ENCODE data around the gene KNSTRN.
A peak's percentile ranks its signal among the peaks of the same experiment; 100 is the strongest.

The KNSTRN gene

DNA sequence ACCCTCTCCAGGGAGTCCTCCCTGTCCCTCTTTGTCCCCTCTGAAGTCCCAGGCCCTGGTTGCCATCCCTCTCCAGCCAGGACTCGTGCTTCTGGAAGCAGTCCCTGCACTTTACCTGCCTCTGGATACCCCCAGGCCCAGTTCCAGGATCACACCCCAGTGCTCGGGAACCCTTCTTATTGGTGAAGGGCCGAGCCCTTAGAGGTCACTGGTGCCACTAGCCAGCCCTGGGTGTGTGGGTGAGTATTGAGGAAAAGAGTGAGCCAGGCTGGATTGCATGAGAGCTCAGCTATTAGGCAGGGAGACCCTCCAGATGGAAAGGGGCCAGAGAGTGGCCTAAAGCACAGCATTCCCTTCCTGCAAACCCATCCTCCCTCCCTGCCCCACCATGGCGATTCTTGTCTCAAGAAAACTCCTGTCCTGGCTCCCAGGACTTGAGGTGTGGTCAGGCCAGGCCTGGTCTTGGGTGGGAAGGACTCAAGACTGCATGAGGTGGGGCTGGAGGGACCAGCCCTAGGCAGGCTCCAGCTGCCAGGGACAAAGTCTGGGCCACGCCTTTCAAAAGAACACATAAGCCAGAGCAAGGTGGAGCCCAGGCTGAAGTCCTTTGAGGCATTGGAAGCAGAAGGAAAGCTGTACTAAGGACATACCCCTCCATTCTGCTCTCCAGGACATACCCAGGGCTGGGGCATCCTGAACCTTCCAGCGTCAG, 36.5 kb upstream of the KNSTRN start:
- no peak for DNase-seq (ENCODE audit: low read depth in 2 of 2)

DNA sequence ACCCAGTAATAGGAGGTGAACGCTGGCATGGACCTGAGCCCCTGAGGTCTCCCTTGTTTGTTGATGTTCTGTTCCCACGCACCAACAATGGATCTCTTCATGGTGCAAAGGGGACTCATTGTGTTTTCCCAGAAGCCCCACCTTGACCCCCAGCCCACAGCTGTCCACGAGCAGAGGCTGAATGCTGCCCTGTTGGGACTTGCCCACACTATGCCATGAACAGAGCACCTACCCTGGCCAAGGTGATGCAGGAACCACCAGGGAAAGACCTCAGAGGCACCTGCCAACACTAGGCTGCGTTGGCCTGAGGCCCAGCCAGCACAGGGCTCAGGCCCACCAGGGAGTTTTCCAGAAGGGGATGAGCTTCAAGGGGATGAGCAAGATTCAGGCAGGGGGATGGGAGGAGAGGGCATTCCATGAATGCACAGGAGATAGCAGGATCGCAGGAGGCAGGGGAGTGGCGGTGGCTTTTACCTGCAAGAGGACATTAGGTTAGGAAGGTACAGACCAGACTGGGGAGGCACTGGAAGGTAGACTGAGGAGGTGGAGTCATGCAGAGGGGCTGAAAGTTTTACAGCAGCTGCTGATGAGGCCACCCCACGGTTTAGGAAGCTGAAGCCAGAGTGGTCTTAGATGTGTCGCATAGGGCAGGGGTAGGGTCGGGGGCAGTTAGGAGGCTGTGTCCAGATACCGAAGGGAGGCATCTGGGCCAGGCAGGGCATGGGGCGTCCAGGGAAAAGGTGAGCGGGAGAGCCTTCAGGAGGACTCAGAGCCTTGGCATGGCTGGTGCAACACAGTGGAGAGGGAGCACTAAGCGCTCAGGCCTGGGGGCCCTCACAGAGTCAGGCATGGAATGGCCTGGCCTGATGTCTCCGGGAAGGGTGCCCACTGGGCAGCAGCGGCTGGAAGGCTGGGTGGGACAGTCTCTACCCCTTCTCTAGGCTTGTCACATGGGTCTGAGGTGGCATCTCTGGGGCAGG, 35.7 kb upstream of the KNSTRN start:
- DNase-seq (ENCODE audit: low read depth in 2 of 2), result no peak

DNA sequence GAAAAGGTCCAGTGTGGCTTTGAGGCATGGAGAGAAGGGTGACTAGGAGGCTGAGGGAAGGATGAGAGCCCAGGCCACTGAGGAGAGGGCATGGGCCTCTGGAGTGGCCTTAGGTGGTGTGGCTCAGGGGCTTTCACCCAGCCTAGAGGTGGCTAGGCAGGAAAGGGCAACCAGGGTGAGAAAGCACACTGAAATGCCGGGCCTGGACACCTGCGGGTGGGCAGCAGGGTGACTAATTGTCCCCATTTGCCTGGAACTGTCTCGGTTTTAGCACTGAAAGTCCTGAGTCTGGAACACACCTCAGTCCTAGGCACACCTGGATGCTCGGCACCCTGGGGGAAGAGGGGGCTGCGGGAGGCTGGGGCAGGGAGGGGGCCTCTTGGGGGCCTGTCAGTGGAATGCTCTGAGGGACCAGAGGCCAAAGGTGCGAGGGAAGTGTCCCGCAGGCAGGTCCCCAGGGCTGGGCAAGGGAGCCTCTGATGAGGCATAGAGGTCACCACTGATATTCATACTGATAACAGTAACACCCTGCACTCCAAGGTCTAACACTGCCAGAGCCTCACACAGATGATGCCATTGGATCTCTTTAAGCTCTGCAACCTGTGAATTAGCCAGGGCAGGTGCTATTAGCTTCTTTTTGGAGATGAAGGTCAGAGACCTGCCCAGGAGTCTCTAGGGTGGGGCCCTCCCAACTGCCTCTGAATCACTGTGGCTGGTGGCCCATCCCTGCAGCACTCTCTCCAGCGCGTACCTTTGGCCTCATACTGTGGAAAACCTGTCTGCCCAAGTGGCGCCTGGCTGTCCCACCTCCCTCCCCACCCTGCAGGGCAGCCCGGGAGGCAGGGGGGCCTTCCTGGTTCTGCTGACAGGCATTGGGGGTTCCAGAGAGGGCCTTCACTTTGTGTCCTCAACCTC, 34.7 kb upstream of the KNSTRN start:
- DNase-seq (ENCODE audit: low read depth in 2 of 2), result no peak

DNA sequence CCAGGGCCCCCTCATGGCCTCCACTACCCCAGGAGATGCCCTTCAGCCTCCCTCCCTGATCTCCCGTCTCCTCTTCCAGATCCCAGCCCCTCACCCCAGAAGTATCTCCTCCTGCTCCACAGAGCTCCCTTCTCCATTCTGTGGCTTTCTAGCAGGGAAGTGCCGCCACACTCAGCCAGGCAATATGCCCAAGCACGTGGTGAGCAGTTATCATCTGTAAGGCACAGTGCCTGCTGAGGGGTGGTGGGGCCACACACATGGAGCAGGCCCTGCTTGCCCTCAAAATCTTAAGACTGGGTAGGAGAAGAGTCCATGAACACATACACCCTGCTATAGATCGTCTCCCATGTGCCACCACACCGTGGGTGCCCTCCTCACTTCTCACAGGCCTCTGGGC, 34.0 kb upstream of the KNSTRN start:
- DNase-seq (ENCODE audit: low read depth in 2 of 2), result no peak

DNA sequence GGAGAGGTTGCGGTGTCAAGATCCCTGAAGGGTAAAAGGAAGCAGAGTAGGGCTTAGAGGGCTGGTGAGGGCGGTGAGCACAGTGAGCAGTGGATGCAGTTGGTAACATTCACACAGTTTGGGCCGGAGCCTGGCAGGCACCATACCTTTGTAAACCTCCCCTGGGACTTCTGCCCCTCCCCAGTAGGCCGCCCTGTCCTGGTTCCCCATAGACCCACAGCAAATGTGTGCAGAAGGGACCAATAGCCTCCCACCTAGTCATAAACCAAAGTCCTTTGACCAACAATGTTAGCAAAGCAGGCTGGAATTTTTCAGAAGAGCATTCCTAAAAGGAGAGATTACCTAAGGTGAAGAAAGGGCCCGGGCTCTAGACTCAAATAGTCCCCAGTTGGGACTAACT, 33.4 kb upstream of the KNSTRN start:
- DNase-seq (ENCODE audit: low read depth in 2 of 2), result no peak

DNA sequence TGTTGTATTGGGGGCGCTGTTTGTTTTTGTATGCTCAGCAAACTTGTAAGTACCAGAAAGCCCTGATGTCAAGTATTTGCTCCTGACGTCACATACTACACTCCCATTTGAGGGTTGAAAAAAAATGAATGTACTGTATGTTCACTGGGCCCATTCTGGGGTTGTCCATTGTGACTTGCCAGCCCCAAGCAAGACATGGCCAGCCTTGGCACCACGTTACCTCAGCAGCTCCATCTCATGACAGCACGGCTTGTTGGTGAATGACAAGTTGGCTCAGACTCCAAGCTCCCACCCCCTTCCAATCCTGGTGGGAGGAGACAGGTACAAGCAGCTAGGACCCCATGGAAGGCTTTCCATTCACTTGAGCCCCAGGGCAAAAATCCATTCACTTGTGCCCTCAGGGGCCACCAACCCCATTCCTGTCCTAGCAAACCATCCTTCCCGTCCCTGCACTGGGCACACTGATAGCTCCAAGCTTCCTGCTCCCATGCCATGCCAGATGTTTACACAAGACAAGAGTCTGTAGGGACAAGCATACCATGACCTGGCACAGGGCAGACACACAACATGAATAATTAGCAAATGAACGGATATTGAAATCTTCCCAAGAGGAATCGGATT, 30.1 kb upstream of the KNSTRN start:
- no peak for DNase-seq (ENCODE audit: low read depth in 2 of 2)

DNA sequence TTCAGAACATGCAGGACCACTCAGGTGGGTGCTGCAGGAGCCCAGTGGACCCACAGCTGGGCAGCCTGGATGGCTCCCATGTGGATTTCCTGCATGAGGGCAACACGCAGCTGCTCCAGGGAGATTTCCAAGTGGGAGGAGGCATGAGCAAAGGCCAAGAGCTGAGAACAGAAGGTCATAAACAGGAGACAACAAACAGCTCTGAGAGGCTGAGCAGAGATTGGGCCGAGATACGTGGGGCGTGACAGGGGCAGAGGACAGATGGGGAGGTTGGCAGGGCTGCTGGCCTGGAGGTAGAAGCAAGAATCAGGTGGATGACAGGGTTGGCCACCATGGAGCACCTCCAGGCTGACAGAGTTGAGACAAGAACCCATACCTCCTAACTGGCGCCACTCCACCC, 28.8 kb upstream of the KNSTRN start:
- no peak for DNase-seq (ENCODE audit: low read depth in 2 of 2)

DNA sequence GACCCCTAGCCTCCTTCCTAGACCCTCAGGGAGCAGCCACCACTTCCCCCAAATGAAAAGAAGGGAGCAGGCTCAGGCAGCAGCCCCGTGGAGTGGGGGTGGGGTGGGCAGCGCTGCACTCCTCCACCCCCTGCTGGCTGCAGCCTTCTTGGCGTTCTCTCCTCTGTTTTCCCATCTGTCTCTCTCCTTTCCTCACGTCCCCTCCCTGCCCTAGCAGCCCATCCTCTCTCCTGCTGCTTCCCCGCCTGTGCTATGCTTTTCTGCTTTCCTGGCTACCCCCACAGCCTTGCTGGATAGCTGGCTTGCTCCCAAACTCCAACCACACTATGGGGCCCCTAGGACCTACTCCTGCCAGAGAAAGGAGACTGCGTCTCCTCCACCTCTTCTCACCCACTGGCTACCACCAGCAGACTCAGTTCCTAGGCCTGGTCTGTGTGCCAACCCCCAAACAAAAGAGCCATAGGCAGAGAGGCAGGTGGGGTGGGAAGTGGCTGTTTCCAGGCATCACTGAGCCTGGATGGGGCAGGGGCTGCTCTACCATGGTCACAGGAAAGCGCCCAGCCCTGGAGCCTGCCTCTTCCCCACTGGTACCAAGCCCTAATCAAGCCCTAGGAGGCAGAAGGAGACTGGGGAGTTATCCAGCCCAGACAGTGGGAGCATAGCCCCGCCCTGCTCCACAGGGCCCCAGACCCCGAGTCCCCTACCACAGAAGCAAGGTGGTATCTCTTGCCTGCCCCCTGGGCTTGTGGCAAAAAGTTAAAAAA, 27.9 kb upstream of the KNSTRN start:
- no peak for DNase-seq (ENCODE audit: low read depth in 2 of 2)

DNA sequence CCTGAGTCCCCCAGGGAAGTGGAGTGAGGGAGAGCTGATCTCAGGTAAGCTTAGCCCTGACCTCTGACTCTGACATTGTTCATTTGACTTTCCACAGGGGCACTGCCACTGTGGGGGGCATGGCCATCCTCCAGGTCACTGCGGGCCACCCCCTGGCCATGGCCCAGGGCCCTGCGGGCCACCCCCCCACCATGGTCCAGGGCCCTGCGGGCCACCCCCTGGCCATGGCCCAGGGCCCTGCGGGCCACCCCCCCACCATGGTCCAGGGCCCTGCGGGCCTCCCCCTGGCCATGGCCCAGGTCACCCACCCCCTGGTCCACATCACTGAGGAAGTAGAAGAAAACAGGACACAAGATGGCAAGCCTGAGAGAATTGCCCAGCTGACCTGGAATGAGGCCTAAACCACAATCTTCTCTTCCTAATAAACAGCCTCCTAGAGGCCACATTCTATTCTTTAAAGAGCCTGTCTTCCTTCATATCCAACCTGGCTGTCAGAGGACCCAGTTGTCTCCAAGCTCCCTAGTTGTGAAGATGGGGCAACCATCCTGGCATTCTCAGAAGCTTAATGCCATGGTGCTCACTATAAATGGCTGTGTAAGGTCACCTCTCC, 26.4 kb upstream of the KNSTRN start:
- no peak for DNase-seq (ENCODE audit: low read depth in 2 of 2)

DNA sequence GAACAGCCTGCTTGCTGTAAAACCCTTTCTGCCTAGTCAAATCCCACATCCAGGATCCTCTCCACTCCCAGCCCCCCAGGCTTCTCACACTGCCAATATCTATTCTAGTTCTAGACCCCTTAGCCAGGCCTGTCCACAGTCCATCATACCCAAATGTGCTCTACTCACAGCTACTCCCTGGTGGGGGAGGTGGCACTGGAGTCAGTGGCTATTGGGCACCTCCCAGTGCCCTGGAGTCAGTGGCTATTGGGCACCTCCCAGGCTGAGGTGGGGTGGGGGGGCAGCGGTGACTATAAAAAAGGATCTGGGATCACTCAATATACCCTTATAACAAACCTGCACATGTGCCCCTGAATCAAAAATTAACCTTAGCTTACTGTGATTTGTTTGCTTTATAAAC, 25.3 kb upstream of the KNSTRN start:
- DNase-seq (ENCODE audit: low read depth in 2 of 2), result no peak

DNA sequence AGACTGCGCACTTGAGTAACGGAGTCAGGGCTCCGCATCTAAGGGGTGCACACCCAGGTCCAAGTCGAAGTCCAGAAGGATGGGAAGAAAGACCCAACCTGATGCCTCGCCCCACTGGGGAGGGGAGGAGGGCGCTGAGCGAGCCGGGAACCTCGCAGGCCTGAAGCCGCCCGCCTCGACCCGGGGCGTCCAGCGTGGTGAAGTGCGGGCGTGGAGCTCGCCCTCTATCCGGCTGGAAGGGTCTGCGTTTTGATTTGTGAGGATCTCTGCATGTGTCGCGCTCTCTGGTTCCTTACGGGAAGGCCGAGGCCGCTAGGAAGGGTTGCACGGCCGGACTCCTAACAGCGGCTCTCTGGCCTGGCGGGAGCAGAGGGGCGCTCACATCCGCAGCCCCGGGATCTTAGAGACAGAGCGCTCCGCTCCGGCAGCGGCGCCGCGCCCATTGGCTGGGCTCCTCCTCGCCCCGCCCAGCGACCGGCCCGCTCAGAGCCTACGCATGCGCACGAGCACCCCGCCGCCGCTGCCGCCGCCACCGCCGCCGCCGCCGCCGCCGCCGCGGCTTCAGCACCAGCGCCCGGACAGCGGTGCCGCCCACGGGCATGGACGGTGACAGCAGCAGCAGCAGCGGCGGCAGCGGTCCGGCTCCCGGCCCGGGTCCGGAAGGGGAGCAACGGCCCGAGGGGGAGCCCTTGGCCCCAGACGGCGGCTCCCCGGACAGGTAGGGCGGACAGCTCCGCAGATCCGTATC, 24.6 kb upstream of the KNSTRN start, which contains the start of gene DISP2:
DISP2 (plus strand) TSS at position 497 of the 748 bp plus-strand sequence; CDS start at position 600, 103 bp downstream.
- peak; percentile 70 to 81 for DNase-seq (ENCODE audit: low read depth in 2 of 2)

DNA sequence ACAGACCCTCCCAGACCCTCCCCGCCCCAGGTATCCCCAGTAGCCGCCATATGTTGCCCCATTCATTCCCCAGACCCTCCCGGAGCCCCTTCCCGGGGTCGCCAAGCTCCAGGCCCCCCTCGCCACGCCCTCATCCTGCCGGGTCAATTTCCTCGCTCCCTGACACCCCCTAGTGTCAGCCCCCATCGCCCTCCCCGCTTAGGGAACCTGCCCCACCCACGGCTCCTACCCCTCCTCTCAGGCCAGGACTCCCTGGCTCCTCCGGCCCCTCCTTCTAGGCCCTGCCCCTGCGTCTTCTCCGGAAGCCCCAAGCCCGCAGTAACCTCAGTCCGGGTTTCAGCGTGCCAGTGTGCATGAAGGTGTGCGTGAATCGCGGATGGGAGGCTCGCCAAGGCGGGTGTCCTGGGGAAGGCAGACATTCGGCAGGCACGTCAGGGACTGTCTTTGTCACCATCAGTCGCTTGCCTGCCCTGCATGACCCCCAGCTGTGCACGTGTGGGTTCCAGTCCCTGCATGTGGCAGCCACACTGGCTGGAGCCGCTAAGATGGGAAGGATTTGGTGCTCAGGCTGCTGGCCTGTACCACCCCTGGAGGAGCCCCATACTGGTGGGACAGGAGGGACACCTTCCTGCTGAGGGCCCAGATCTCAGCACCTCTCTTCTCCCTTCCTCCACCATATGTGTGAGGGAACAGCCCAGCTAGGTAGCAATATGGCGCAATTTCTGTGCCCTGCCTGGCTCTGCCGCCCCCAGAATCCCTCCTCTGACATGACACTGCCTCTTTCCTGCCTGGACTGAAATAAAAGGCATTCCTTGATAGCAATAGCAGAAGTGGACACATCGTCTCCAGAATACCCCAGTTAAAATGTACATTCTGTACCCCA, 23.8 kb upstream of the KNSTRN start:
- peak in 1 of 2 donors; percentile 16 for DNase-seq (ENCODE audit: low read depth in 2 of 2)

DNA sequence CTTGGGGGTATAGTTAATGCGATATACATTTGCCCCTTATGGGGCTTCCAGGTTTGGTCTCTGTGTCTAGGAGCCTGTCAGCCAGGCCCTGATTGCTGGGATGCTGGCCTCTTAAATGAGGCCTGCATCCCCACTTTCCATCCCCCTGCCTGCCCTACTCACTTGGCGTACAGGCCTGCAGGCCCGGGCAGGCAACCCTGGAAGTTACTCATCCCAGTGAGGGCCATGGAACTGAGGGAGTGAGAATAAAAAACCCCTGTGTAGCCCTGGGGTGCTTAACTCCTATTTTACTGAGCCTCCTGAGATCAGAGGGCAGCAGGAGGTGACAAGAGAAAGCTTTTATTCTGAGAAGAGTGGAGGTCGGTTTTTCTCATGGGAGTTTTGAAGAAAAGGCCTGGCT, 22.5 kb upstream of the KNSTRN start:
- DNase-seq (ENCODE audit: low read depth in 2 of 2), result no peak

DNA sequence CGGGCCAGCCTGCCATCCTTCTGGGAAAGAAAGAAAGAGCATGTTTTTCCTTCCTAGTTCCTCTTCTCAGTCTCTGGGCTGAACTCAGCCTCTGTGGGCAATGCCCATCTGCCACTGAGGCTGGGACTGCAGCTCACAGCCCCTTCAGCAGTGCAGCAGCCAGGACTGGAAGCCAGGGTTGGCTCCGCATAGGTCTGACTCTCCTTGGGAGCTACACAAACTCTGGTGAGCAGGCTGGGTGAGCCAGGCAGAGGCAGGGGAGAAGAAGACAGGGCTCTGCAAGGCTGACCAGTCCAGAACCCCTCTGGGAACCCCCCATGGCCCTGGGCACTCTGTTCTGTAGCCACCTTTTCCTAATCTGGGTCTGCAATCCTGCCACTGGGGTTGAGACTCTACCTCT, 20.9 kb upstream of the KNSTRN start:
- no peak for DNase-seq (ENCODE audit: low read depth in 2 of 2)

DNA sequence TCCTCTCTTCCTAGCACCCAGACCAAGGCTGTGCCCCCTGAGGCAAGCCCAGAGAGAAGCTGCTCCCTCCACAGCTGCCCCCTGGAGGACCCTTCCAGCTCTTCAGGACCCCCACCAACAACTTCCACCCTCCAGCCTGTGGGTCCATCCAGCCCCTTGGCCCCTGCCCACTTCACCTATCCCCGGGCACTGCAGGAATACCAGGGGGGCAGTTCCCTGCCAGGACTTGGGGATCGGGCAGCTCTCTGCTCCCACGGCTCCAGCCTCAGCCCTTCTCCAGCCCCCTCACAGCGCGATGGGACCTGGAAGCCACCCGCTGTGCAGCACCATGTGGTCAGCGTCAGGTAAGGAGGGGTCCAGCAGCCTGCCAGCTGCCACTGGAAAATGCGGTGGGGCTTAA, 18.9 kb upstream of the KNSTRN start:
- DNase-seq (ENCODE audit: low read depth in 2 of 2), result no peak

DNA sequence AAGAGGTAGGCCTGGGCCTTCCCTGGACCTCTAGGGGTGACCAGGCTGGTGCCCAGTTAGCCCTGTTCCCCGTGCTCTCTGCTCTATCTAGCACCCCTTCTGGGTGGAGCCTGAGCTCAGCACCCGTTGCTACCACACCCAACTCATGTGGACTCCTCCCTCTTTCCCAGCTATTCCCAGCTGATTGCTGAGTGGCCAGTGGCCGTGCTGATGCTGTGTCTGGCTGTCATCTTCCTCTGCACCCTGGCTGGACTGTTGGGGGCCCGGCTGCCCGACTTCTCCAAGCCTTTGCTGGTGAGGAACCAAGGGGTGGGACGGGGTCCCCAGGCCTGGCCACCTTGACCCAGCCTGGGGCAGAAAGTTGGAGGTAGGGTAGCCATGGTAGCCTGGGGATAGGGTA, 18.3 kb upstream of the KNSTRN start:
- no peak for DNase-seq (ENCODE audit: low read depth in 2 of 2)

DNA sequence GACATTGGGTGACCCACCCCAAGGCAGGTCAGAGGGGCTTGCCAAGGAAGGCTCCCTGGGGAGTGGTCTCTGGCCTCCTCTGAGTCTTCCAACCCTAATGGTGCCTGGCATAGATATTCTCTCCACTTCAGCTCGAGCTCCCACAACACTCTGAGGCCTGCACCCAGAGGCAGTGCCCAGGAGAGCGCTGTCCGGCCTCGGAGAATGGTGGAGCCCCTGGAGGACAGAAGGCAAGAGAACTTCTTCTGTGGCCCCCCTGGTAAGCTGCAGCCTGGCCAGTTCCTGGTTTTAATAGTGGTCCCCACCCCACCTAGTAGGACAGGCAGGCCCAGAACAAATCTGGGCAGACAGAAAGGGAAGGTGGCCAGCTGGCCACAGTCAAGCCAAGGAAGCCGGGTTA, 17.5 kb upstream of the KNSTRN start:
- DNase-seq (ENCODE audit: low read depth in 2 of 2), result no peak

DNA sequence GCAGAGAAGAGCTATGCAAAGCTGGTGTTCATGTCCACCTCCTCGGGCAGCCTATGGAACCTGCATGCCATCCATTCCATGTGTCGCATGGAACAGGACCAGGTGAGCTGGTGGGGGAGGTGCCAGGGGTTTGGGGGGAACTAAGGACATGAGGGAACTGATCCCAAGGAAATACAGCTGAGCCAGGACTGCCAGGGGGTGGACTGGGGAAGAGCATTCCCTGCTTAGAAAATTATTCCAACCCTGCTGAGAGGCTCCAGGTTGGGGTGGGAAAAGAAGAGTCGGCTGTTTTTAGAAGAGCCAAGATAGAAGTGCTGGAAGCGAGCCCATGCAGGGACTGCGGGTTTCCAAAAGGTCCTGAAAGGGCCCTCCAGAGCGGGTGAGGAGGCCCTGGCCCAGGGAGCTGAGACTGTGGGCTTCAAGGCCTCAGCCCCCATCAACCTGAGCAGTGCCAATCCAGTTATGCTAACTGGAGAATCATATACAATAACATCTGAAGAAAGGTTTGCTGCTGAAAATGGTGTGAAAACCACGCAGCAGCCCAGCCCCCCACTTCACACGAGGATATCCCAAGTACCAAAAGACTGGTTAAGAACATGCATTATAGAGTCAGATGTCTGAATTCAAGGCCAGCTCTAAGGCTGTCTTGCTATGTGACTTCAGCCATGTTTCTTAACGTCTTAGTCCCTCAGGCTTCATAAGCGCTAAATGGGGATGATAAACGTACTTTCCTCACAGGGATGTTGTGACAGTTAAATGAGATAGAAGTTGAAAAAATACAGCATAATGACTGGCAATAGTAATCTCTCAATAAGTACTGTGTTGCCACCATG, 16.7 kb upstream of the KNSTRN start:
- DNase-seq (ENCODE audit: low read depth in 2 of 2), result no peak

Measured in stimulated activated CD8-positive, alpha-beta memory T cell treated with anti-CD3 and anti-CD28 coated beads, Interleukin-2, amount 100 ng/mL, for 1 hour (primary cell).